GM21529 (cell line): ENCODE measurements around the gene EDIL3.
"Not testable (repeated sequence)": the region's sequence is repeated elsewhere in the genome, so short reads cannot be mapped to it uniquely, and the experiment has no call there.

ENCODE experiments used
- ATAC-seq: cut with Tn5 transposase; IDR thresholded peaks from one replicate; pipeline ENCODE4 v1.9.1; 2021; ENCODE audit not compliant: unreplicated experiment

Gene EDIL3

DNA sequence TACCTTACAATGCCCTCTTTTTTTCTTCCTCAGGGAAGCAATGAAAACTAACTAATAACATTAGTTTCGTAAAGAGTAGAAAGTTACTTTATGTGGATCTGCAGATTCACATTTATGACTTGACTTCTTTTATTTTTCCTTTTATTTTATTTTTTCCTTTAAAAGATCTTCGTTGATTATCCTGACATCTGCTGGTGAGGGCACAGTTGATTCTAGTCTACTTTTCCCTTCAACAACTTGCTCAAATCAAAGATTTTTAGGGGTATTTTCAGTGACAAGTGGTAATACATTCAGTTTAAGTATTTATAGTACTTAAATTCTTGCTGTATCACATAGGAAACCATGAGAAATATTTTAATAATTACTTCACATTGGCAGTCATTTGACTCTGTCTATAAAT is 4.9 kb downstream of the EDIL3 start:
- ATAC-seq, result no peak

DNA sequence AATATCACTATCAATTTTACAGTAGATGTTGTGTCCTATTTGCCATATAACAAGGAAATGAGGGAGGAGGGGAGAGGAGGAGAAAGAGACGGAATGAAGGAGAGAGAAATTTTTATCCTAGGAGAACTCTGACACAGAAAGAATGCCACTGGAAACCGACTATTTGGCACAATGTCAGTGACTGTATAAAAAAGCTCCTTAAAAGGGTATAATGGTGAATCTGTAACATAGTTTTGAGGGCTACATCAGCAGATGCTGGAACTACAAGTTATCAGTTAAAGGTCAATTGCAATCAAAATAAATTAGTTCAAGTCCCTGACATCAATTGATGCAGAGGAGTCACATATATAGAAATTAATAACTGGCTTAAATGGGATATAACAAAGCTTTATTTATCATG is 5.7 kb downstream of the EDIL3 start:
- no peak for ATAC-seq

DNA sequence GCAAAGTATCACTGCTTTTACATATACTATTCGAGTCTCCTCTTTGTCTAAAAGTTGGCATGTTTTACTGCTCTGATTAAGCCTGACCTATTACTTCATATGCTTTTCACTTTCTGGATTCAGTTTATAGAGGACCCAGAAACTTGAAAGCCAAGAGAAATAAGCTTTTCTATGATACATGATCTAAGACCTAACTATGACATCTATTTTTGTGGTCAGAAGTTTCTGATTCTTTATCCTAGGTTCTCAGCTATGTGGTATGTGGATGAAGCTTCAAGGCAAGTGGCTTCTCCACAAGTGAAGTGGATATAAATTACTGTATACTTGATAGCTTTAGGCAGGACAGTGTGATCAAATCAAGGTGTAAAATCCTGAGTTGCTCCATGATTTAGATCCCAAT is 6.3 kb downstream of the EDIL3 start:
- ATAC-seq, result no peak

DNA sequence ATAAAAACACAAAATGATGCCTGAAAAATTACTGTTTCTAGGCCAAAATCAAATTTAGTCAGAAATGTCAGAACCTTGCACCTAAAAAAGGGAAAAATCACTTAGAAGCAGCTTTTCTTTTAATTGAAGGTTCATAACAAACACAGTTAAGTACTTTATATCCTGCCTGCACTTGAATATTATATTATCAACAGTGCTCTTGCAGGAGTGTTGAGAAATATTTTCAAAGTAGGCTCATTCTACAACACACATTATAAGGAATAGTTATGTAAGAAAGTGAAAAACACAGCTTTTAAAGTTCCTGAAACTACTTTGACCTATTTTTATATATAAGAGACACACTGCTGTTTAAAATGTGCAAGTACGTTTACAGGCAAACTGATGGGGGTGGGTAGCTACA is 8.3 kb downstream of the EDIL3 start:
- ATAC-seq, result no peak

DNA sequence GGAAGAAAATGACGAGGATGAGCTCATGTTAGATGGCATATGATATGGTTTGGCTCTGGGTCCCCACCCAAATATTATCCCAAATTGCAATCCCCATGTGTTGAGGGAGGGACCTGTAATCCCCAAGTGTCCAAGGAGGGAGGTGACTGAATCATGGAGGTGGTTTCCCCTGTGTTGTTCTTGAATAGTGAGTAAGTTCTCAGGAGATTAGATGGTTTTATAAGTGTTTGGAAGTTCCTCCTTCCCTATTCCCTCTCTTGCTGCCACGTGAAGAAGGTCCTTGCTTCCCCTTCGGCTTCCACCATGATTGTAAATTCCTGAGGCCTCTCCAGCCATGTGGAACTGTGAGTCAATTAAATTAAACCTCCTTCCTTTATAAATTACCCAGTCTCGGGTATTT is 10.1 kb downstream of the EDIL3 start:
- no peak for ATAC-seq

DNA sequence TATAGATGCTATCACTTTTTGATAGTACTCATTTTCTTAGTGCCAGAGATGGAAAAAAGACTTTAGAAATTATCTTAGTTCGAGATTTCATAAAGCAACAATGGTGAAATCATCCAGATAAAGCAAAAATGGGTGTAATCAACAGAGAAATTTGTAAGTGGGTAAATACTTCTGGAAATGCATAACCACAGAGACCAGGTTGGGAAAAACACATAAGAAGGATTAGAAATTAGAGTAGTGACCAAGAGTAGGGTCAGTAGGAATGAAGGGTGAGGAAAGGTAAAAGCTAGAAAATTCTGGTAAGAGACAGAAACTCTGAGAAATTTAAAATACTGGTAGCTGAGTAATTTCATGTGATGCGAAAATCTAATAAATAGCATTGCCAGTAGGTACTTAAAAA is 11.2 kb downstream of the EDIL3 start:
- ATAC-seq, result no peak

DNA sequence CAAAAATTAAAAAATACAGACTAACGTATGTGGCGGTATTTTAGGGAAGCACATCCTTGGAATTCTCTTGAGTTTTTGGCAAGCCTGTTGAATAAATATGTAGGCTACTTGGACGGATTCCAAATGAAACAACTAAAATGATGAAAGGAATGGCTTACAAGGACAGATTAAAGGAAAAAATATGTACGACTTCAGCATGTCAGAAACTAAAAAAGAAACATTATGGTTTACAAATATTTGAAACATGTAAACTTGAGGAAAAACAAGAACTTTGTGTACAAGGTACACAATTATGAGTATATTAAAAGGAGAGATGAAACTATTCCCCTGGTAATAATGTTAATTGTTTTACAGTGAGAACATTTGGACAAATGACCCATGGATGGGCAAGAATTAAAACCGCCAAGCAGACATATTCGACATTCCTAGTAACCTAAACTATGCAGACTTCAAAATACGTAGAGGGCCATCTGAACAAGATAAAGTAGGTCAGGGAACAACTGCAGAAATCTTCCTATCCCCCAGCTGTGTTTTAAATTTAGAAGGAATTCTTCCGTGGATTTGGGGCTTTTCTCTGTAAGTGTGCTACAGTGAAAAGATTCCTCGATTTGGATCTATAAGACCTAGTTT is 12.5 kb downstream of the EDIL3 start:
- no peak for ATAC-seq

DNA sequence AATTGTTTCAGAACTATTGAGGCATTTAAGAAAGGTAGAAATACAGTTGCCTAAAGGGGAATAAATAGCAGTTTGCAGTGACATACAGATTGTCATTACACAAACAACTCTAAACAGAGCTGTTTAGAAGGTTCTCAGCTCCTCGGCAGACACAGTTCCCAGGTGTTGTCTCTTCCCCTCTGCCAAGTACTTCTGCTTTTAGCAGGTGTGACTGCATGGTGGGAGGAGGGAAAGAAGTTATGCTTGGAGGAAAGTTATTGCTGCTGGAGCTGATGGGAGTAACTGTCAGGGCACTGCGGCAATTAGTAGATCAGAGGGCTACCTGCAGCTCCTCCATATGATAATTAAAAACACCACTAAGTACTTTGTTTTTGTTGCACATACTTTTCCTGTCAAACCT is 14.5 kb downstream of the EDIL3 start:
- ATAC-seq, result no peak

DNA sequence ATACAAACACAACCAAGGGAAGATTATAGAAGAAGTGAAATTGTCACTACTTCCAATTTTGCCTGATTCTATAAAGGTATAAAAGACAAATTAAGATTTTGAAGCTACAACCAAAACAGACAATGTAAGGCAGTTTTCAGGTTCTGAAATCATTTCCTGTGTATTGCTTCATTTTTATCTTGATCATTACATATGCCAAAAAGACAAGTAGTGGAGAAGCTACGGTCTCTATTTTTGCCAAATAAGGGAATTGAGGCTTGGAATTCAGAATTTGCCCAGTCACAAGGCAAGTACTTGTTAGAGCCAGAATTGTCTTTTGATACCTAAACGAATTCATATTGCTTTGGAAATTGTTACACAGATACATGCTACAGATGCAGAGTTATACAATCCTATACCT is 20.6 kb downstream of the EDIL3 start:
- no peak for ATAC-seq

DNA sequence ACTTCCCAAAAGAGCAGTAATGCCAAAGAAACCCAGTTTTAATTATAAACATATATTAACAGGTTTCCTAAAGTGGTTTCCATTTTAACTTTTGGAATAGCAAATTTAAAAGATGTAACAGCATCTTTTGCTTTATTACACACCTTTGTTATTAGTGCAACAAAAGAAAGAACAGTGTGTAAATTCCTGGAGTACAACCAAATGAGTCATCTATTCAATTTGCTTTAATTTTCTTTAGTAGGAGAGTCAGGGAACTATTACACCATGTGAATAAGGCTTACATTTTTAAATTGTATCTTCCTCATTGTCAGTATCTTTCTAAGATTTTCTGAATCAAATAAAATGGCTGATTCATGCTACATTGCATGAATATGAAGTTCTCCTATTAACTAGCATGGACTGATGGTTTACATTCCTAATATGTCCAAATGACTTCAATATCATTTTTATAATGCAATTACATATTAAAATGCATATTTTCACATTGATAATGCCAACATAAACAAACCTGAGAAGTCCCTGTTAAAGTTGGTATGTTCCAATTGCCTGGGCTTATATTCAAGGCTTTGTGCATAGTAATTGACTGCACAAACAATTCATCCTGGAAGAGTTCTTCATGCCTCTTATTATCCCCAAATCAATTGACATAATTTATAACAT is 22.5 kb downstream of the EDIL3 start:
- no peak for ATAC-seq

DNA sequence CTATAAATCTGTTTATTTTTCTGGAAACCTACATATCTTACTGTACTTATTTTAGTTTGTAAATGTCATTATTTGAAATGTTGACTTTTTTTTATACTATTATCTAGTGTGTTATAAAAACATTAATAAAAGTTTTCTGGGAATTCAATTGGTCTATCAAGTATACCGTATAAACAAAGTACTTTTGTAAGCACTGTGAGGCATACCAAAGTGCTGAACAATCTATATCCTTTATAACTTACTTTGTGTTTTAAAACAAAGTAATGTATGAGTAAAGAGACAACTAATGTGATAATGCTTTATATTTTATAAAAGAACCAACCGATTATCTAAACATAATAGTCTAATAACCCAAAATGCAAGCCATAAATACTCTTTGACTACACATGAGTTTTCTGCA is 23.1 kb downstream of the EDIL3 start:
- no peak for ATAC-seq

DNA sequence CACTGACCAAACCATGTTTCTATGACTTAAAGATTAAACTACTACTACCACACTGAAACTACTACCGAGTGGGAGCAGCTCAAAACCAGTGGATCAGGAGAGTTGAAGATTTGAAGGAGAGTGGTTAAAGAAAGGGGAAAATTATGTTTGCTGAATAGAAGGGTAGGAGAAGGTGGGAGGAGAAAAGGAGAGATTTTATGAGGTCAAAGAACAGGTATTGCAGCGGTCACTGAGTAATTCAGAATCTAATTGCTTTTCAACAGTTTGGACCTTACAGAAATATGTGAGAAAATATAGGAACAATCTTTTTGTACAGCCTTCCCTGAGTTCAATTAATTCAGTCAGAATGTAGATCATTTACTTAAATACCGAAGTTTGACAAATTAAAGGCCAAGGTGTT is 24.6 kb downstream of the EDIL3 start:
- ATAC-seq, result no peak

DNA sequence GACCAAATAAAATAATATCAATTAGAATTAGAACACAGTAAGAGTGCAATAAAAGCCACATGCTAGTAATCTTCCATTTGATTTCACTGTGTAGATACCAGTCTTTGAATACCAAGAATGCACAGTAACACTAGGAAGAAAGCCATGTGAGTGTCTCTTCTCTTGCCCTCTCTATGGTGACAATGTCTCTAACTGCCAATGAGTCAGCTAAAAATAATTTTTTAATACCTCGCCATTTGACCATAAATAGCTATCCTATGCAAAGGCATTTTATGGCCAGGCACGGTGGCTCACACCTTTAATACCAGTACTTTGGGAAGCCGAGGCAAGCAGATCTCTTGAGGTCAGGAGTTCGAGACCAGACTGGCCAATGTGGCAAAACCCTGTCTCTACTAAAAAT is 30.6 kb downstream of the EDIL3 start:
- ATAC-seq, result no peak

DNA sequence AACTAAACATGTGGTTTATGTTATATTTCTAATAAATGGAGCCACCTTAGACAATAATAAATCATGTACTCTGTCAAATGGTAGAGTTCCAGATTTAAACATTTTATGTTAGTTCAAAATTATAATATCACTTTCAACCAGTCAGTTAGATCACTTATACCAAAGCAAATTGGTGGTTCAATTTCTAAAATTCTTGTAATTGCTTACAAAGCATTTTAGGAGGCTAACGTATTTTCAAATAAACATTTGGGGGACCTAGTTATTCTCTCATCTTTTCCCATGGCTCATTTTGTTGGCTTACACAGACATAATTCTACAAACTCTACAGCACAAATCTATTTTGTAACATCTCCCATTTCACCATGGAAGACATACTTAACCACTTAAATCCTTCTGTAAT is 39.9 kb downstream of the EDIL3 start:
- ATAC-seq, result no peak

DNA sequence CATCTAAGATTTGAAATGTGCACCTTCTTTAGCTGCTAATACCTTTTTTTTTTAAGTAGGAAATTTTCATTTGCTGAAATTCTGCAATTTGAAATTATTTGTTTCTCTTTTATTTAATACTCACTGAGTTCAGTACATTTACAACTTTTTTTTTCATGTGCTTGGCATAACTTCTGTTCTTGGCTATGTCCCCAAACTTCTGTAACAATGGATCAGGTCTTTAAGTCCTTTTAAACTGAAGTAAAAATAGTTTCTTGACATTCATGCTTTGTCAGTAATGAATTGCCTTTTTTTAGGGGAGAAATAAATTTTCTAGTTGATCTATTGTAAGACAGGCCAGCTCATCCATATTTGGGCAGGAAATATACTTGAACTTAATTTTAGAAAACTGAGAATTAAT is 41.5 kb downstream of the EDIL3 start:
- no peak for ATAC-seq

DNA sequence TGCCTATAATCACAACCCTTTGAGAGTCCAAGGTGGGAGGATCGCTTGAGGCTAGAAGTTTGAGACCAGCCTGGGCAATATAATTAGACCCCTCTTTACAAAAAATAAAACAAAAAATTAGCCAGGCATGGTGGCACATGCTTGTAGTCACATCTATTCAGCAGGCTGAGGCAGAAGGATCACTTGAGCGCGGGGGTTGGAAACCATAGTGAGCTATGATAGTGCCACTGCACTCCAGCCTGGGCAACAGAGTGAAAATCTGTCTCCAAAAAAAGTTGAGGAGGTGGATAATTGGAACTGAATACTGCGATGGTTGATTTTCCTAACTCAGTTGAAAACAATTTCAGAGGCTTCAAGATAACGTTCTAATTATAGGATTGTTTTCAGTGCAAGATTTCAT is 52.6 kb downstream of the EDIL3 start:
- ATAC-seq, result no peak

DNA sequence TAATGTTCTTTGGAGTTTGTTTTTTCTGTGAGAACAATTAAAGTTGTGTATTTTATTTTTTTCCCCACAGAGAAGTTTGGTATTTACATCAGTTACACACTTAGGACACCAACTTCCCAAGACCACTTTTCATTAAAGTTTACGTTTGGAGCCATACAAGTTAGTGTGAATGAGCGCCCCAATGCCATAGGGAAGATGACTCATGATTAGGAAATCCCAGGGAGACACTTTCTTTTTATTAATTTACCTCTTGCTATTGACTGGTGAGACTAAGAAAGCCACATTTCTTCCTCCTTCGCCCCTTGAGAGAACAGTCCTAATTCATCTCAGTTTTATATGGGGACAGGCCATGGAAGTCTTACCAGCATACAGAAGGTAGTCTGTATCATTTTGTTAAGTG is 57.1 kb downstream of the EDIL3 start:
- no peak for ATAC-seq

DNA sequence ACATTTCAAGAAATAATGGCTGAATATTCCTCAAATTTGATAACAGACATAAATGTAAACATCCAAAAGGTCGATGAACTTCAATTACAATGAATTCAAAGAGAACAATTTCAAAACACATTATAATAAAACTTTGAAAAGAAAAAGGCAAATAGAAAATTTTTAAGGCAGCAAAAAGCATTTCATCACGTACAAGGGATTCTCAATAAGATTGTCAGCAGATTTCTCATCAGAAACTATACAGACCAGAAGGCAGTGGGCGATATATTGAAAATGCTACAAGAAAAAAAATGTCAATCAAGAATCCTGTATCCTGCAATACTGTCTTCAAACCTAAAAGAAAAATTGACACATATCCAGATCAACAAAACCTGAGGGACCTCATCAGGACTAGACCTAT is 62.0 kb downstream of the EDIL3 start:
- ATAC-seq, result no peak

DNA sequence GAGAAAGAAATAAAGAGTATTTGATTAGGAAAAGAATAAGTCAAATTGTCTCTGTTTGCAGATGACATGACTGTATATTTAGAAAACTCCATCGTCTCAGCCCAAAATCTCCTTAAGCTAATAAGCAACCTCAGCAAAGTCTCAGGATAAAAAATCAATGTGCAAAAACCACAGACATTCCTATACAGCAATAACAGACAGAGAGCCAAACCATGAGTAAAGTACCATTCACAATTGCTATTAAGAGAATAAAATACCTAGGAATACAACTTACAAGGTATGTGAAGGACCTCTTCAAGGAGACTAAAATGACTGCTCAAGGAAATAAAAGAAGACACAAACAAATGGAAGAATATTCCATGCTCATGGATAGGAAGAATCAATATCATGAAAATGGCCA is 66.9 kb downstream of the EDIL3 start:
- ATAC-seq, result not testable (repeated sequence)

DNA sequence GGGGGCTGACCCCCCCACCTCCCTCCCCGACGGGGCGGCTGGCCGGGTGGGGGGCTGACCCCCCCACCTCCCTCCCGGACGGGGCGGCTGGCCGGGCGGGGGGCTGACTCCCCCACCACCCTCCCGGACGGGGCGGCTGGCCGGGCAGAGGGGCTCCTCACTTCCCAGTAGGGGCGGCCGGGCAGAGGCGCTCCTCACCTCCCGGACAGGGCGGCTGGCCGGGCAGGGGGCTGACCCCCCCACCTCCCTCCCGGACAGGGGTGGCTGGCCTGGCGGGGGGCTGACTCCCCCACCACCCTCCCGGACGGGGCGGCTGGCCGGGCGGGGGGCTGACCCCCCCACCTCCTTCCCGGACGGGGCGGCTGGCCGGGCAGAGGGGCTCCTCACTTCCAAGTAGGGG is 72.4 kb downstream of the EDIL3 start:
- not testable (repeated sequence) for ATAC-seq

DNA sequence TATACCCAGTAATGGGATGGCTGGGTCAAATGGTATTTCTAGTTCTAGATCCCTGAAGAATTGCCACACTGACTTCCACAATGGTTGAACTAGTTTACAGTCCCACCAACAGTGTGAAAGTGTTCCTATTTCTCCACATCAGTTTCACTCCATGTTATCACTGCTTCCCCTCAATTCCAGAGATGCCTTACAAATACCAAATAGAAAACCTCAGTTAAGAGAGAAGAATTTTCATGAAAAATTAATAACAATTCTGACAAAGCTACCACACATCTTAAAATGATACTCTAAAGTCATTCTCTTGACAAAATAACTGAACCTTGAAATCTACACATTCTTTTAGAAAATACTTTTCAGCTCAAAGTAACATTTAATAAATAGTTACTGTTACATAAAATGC is 74.8 kb downstream of the EDIL3 start:
- ATAC-seq, result not testable (repeated sequence)

DNA sequence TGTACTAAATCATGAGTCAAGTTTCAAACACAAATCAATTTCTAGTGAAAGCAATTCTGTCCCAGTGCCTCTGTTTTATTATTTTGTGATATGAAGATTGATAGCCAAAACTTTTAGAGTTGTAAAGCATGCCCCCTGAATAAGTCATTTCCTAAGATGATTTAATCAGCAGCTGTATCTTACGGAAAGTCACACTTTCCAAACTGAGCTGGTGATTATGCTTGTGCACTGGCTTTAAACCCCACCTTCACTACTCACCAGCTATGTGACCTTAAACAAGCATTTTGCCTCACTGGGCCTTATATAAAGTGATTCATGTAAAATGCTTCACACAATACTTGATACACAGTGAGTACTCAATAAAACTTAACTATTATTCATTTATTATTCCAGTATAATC is 78.1 kb downstream of the EDIL3 start:
- no peak for ATAC-seq

DNA sequence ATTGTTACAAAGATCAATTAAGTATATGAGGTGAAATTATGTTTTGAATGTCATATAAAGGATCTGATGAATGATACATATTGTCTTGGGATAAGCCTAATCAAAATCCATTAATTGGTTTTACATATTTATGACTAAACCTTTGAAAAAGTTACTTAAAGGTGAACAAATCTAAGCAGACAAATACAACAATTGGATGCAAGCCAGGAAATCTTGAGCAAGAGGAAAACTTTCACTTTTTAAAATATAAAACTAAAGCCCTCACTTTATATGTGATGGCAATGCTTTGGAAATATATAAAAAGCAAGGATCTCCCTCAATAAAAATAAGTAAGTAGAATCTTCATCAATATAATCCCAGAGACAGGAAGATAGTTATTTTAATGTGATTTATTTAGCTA is 80.1 kb downstream of the EDIL3 start:
- no peak for ATAC-seq
